GM12878 (cell line): ENCODE data around the gene TCF7L2. TPM values are rescaled to one million over a fixed set of nuclear protein-coding genes. Genes with fewer than 3 reads are reported as not detected.
A peak's percentile ranks its signal among the peaks of the same experiment; 100 is the strongest.

ENCODE experiments used
- BACH1 ChIP-seq: fragments of 450-650 bp; IDR thresholded peaks from 2 replicates; pipeline ENCODE4 v1.6.1; 2017; ENCODE audit warnings: mild to moderate bottlenecking, borderline replicate concordance
- BCL11A ChIP-seq: IDR thresholded peaks from 2 replicates; pipeline ENCODE4 v1.6.1; 2011; ENCODE audit warnings: low read depth, low read length
- CEBPB ChIP-seq, 2 experiments: fragments of 150-350 bp in 1 of 2; IDR thresholded peaks; 2 replicates each; pipeline ENCODE4 v1.6.1; 2012 to 2014; ENCODE audit warnings: low read depth in 2 of 2, low read length in 2 of 2, borderline replicate concordance in 1 of 2, inconsistent platforms in 1 of 2
- CREB1 ChIP-seq: IDR thresholded peaks from 2 replicates; pipeline ENCODE4 v1.6.1; 2012; ENCODE audit warnings: low read depth, mild to moderate bottlenecking, inconsistent platforms
- NR2F1 ChIP-seq: fragments of 450-650 bp; conservative IDR thresholded peaks from 2 replicates; pipeline ENCODE4 v1.6.1; 2017; ENCODE audit warnings: mild to moderate bottlenecking
- POU2F2 ChIP-seq: IDR thresholded peaks from 3 replicates; pipeline ENCODE4 v1.6.1; 2011; ENCODE audit warnings: low read depth, mild to moderate bottlenecking, low read length, borderline replicate concordance
- RUNX3 ChIP-seq: IDR thresholded peaks from 2 replicates; pipeline ENCODE4 v1.6.1; 2012; ENCODE audit warnings: low read length, inconsistent platforms
- SIN3A ChIP-seq: IDR thresholded peaks from 2 replicates; pipeline ENCODE4 v1.6.1; 2012; ENCODE audit warnings: low read depth, low read length, improper control_type of control experiment
- SIX5 ChIP-seq: IDR thresholded peaks from 2 replicates; pipeline ENCODE4 v1.6.1; 2011; ENCODE audit warnings: mild to moderate bottlenecking, low read depth, low read length, moderate library complexity; ENCODE audit not compliant: severe bottlenecking
- SMAD5 ChIP-seq: IDR thresholded peaks from 2 replicates; pipeline ENCODE4 v1.6.1; 2016; ENCODE audit warnings: antibody characterized with exemption, low read depth
- ZSCAN29 ChIP-seq: fragments of 450-650 bp; IDR thresholded peaks from 2 replicates; pipeline ENCODE4 v1.6.1; 2017; ENCODE audit warnings: mild to moderate bottlenecking, moderate library complexity
- polyA plus RNA-seq, 11 experiments: library from polyadenylated mRNA; depleted of rRNA in 4 of 11; unstranded in 6 of 11; stranded (reverse) in 5 of 11; fragments of >200 nt; fragmentation: Nextera tagmentation in 4 of 11; fragmentation: Illumina TruSeq in 1 of 11; extraction: Ambion mirVana in 4 of 11; extraction: Trizol in 1 of 11; gene quantifications; 1 replicate in 1 of 11; 2 replicates in 10 of 11; pipeline versions ENCODE4 v1.2.1 to v1.2.3, GENCODE V29; 2011 to 2016; ENCODE audit warnings: inconsistent platforms in 2 of 11, missing spikeins in 2 of 11, low read depth in 1 of 11
- total RNA-seq, 4 experiments: library from RNA; depleted of rRNA in 3 of 4; stranded (reverse); fragments of >200 nt in 3 of 4; fragmentation: Illumina TruSeq in 1 of 4; extraction: Trizol in 1 of 4; gene quantifications; 2 replicates each; pipeline versions ENCODE4 v1.2.1 to v1.2.3, GENCODE V29; 2013 to 2021
- TF ChIP-seq, protein P1 (sequence below): fragments of 450-650 bp; IDR thresholded peaks from 2 replicates; pipeline ENCODE4 v1.6.1; 2017; ENCODE audit warnings: mild to moderate bottlenecking, low read depth, inconsistent platforms; ENCODE audit not compliant: poor library complexity, severe bottlenecking
- TF ChIP-seq, protein P2 (sequence below): fragments of 450-650 bp; conservative IDR thresholded peaks from 2 replicates; pipeline ENCODE4 v1.6.1; 2017; ENCODE audit warnings: mild to moderate bottlenecking, moderate library complexity
- TF ChIP-seq, protein P3 (sequence below): IDR thresholded peaks from 2 replicates; pipeline ENCODE4 v1.6.1; 2012; ENCODE audit warnings: mild to moderate bottlenecking, low read depth, low read length
- TF ChIP-seq, protein P4 (sequence below): IDR thresholded peaks from 2 replicates; pipeline ENCODE4 v1.6.1; 2011; ENCODE audit warnings: borderline replicate concordance, low read depth, mild to moderate bottlenecking, moderate library complexity, low read length; ENCODE audit not compliant: insufficient read depth, poor library complexity, severe bottlenecking
- TF ChIP-seq, protein P5 (sequence below): fragments of 450-650 bp; IDR thresholded peaks from 2 replicates; pipeline ENCODE4 v1.6.1; 2017; ENCODE audit warnings: low read depth, mild to moderate bottlenecking, moderate library complexity
- TF ChIP-seq, protein P6 (sequence below): fragments of 450-650 bp; IDR thresholded peaks from 2 replicates; pipeline ENCODE4 v1.6.1; 2017; ENCODE audit warnings: mild to moderate bottlenecking

Gene TCF7L2
- total and polyA plus RNA-seq, 10 of the 15 experiments (the other 5 are each of a cell fraction or from before 2014, with no cell fraction given), result 0.02 to 1.1 (median 0.35) TPM; not detected in 4

DNA sequence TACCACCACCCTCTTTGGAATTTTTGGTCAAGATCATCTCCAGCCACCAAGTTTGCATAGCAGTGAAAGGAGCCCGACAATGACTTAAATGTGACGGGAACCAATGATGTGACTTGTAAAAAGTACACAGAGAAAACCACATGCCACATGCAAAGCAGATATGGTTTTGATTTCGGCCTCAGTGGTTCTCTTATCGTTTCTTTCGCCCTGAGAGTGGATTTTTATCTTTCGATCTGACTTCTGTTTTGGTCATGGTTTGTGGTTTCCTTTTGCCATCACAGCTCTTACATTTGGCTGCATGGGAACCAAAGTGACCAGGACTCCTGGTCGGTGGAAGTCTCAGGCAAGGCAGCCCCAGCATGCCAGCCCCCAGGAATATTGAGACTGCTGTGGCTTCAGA, 31.5 kb downstream of the TCF7L2 start (continued):
- no peak for TF ChIP-seq SIN3A
- TF ChIP-seq, protein P1, sequence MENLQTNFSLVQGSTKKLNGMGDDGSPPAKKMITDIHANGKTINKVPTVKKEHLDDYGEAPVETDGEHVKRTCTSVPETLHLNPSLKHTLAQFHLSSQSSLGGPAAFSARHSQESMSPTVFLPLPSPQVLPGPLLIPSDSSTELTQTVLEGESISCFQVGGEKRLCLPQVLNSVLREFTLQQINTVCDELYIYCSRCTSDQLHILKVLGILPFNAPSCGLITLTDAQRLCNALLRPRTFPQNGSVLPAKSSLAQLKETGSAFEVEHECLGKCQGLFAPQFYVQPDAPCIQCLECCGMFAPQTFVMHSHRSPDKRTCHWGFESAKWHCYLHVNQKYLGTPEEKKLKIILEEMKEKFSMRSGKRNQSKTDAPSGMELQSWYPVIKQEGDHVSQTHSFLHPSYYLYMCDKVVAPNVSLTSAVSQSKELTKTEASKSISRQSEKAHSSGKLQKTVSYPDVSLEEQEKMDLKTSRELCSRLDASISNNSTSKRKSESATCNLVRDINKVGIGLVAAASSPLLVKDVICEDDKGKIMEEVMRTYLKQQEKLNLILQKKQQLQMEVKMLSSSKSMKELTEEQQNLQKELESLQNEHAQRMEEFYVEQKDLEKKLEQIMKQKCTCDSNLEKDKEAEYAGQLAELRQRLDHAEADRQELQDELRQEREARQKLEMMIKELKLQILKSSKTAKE, result peak; percentile 92
- 0 out of 2 replicates have a peak, but pooled peaks have one; percentile 12 for TF ChIP-seq ZSCAN29
- peak; percentile 52 for TF ChIP-seq CREB1
- TF ChIP-seq BCL11A, result peak; percentile 95
- TF ChIP-seq POU2F2, result peak; percentile 100
- TF ChIP-seq, protein P2, sequence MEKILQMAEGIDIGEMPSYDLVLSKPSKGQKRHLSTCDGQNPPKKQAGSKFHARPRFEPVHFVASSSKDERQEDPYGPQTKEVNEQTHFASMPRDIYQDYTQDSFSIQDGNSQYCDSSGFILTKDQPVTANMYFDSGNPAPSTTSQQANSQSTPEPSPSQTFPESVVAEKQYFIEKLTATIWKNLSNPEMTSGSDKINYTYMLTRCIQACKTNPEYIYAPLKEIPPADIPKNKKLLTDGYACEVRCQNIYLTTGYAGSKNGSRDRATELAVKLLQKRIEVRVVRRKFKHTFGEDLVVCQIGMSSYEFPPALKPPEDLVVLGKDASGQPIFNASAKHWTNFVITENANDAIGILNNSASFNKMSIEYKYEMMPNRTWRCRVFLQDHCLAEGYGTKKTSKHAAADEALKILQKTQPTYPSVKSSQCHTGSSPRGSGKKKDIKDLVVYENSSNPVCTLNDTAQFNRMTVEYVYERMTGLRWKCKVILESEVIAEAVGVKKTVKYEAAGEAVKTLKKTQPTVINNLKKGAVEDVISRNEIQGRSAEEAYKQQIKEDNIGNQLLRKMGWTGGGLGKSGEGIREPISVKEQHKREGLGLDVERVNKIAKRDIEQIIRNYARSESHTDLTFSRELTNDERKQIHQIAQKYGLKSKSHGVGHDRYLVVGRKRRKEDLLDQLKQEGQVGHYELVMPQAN, result no peak
- TF ChIP-seq, protein P3, sequence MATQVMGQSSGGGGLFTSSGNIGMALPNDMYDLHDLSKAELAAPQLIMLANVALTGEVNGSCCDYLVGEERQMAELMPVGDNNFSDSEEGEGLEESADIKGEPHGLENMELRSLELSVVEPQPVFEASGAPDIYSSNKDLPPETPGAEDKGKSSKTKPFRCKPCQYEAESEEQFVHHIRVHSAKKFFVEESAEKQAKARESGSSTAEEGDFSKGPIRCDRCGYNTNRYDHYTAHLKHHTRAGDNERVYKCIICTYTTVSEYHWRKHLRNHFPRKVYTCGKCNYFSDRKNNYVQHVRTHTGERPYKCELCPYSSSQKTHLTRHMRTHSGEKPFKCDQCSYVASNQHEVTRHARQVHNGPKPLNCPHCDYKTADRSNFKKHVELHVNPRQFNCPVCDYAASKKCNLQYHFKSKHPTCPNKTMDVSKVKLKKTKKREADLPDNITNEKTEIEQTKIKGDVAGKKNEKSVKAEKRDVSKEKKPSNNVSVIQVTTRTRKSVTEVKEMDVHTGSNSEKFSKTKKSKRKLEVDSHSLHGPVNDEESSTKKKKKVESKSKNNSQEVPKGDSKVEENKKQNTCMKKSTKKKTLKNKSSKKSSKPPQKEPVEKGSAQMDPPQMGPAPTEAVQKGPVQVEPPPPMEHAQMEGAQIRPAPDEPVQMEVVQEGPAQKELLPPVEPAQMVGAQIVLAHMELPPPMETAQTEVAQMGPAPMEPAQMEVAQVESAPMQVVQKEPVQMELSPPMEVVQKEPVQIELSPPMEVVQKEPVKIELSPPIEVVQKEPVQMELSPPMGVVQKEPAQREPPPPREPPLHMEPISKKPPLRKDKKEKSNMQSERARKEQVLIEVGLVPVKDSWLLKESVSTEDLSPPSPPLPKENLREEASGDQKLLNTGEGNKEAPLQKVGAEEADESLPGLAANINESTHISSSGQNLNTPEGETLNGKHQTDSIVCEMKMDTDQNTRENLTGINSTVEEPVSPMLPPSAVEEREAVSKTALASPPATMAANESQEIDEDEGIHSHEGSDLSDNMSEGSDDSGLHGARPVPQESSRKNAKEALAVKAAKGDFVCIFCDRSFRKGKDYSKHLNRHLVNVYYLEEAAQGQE, result no peak
- TF ChIP-seq, protein P4, sequence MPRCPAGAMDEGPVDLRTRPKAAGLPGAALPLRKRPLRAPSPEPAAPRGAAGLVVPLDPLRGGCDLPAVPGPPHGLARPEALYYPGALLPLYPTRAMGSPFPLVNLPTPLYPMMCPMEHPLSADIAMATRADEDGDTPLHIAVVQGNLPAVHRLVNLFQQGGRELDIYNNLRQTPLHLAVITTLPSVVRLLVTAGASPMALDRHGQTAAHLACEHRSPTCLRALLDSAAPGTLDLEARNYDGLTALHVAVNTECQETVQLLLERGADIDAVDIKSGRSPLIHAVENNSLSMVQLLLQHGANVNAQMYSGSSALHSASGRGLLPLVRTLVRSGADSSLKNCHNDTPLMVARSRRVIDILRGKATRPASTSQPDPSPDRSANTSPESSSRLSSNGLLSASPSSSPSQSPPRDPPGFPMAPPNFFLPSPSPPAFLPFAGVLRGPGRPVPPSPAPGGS, result peak; percentile 25
- TF ChIP-seq, protein P5, sequence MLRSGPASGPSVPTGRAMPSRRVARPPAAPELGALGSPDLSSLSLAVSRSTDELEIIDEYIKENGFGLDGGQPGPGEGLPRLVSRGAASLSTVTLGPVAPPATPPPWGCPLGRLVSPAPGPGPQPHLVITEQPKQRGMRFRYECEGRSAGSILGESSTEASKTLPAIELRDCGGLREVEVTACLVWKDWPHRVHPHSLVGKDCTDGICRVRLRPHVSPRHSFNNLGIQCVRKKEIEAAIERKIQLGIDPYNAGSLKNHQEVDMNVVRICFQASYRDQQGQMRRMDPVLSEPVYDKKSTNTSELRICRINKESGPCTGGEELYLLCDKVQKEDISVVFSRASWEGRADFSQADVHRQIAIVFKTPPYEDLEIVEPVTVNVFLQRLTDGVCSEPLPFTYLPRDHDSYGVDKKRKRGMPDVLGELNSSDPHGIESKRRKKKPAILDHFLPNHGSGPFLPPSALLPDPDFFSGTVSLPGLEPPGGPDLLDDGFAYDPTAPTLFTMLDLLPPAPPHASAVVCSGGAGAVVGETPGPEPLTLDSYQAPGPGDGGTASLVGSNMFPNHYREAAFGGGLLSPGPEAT, result peak; percentile 74; the same call in 1 of the 2 replicates
- TF ChIP-seq, protein P6, sequence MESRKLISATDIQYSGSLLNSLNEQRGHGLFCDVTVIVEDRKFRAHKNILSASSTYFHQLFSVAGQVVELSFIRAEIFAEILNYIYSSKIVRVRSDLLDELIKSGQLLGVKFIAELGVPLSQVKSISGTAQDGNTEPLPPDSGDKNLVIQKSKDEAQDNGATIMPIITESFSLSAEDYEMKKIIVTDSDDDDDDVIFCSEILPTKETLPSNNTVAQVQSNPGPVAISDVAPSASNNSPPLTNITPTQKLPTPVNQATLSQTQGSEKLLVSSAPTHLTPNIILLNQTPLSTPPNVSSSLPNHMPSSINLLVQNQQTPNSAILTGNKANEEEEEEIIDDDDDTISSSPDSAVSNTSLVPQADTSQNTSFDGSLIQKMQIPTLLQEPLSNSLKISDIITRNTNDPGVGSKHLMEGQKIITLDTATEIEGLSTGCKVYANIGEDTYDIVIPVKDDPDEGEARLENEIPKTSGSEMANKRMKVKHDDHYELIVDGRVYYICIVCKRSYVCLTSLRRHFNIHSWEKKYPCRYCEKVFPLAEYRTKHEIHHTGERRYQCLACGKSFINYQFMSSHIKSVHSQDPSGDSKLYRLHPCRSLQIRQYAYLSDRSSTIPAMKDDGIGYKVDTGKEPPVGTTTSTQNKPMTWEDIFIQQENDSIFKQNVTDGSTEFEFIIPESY, result no peak
- TF ChIP-seq SIX5, result no peak
- peak; percentile 100 for TF ChIP-seq RUNX3
- no peak for TF ChIP-seq SMAD5
- peak; percentile 76 for TF ChIP-seq NR2F1
- TF ChIP-seq CEBPB (IDR thresholded peaks at IDR 0.05; ENCODE audit: borderline replicate concordance in 1 of 2, low read depth in 2 of 2, low read length in 2 of 2), result peak in 1 of 2 experiments; percentile 93; a peak in 2 of 4 replicates
- TF ChIP-seq BACH1, result peak; percentile 36; the same call in 1 of the 2 replicates
